A549 (cell line): ENCODE data around the gene KLHL35. TPM values are rescaled to one million over a fixed set of nuclear protein-coding genes. Genes with fewer than 3 reads are reported as not detected.
A peak's percentile ranks its signal among the peaks of the same experiment; 100 is the strongest.

Experiments used
- ATAC-seq, 2 experiments: fragments of 200-7000 bp in 1 of 2; fragments of >200 bp in 1 of 2; cut with Nextera tagmentation in 1 of 2; cut with Tn5 transposase in 1 of 2; 3 replicates each; pipeline versions ENCODE4 v1.8.0 to v1.9.1; 2018 to 2020; ENCODE audit warnings: mild to moderate bottlenecking in 1 of 2, moderate library complexity in 1 of 2
- CTCF ChIA-PET: fragments of 300-600 bp; sonication (Branson Sonifier 250); formaldehyde crosslinking; extraction: SDS; loops from one replicate; lab custom pipeline; 2021; ENCODE audit warnings: antibody characterized with exemption, inconsistent platforms; lab: Yijun Ruan, JAX
- POLR2A ChIA-PET: fragments of 350-600 bp; formaldehyde crosslinking; extraction: SDS; loops from one replicate; lab custom pipeline; 2021; ENCODE audit warnings: antibody characterized with exemption, inconsistent platforms; lab: Yijun Ruan, JAX
- DNase-seq, 2 experiments: peaks; one replicate each; pipeline versions ENCODE4 v3.0.0 to v3.0.0-alpha.2; 2011 to 2016; ENCODE audit warnings: low read depth in 1 of 2, low spot score in 1 of 2
- FAIRE-seq: peaks from 2 replicates; lab custom pipeline; 2011; peaks lifted over from hg19 to GRCh38; lab: Jason Lieb, UNC
- H3K27ac ChIP-seq, 2 experiments: fragments of >200 bp; sonication (Bioruptor Twin); formaldehyde crosslinking; 3 replicates each; pipeline ENCODE4 v1.5.1; 2016 to 2017
- H3K4me1 ChIP-seq: fragments of >200 bp; sonication (Bioruptor Twin); formaldehyde crosslinking; 3 replicates; pipeline ENCODE4 v1.6.1; 2016
- H3K4me2 ChIP-seq: fragments of >200 bp; sonication (Bioruptor Twin); formaldehyde crosslinking; 3 replicates; pipeline ENCODE4 v1.6.1; 2016
- H3K4me3 ChIP-seq: fragments of >200 bp; sonication (Bioruptor Twin); formaldehyde crosslinking; 3 replicates; pipeline ENCODE4 v1.5.1; 2016
- H3K9me3 ChIP-seq: fragments of >200 bp; sonication (Bioruptor Twin); formaldehyde crosslinking; 3 replicates; pipeline ENCODE4 v1.6.1; 2016
- BHLHE40 ChIP-seq: IDR thresholded peaks from 2 replicates; pipeline ENCODE4 v1.6.1; 2012; ENCODE audit warnings: low read depth, low read length, inconsistent platforms
- CEBPB ChIP-seq, 2 experiments: fragments of >200 bp in 1 of 2; sonication (Bioruptor Twin) in 1 of 2; formaldehyde crosslinking in 1 of 2; IDR thresholded peaks; 2 replicates each; pipeline ENCODE4 v1.6.1; 2012 to 2016
- CHD2 ChIP-seq: fragments of 150-350 bp; IDR thresholded peaks from 2 replicates; pipeline ENCODE4 v1.6.1; 2014; ENCODE audit warnings: low read length; ENCODE audit not compliant: partially characterized antibody
- HOXB13 ChIP-seq: fragments of 250-450 bp; sonication (Bioruptor Pico); IDR thresholded peaks from 2 replicates; pipeline ENCODE4 v1.5.0; 2020; ENCODE audit warnings: low read depth, mild to moderate bottlenecking, moderate library complexity
- JUN ChIP-seq, 2 experiments: fragments of >200 bp; sonication (Bioruptor Twin); formaldehyde crosslinking; IDR thresholded peaks; 2 replicates in 1 of 2; 3 replicates in 1 of 2; pipeline ENCODE4 v1.6.1; 2016 to 2017
- JUNB ChIP-seq: fragments of >200 bp; sonication (Bioruptor Twin); formaldehyde crosslinking; IDR thresholded peaks from 2 replicates; pipeline ENCODE4 v1.6.1; 2016
- KDM1A ChIP-seq: fragments of 200-600 bp; sonication (generic); IDR thresholded peaks from 2 replicates; pipeline ENCODE4 v1.6.1; 2016; ENCODE audit warnings: low read depth, mild to moderate bottlenecking
- KDM5A ChIP-seq: fragments of 200-600 bp; sonication (generic); IDR thresholded peaks from 2 replicates; pipeline ENCODE4 v1.6.1; 2016; ENCODE audit warnings: antibody characterized with exemption, mild to moderate bottlenecking
- MAFK ChIP-seq: fragments of 450-650 bp; IDR thresholded peaks from 2 replicates; pipeline ENCODE4 v1.6.1; 2014; ENCODE audit not compliant: partially characterized antibody
- MAZ ChIP-seq: fragments of 150-350 bp; IDR thresholded peaks from 2 replicates; pipeline ENCODE4 v1.6.1; 2014; ENCODE audit warnings: antibody characterized with exemption, low read depth, low read length, borderline replicate concordance
- PHF8 ChIP-seq: fragments of 200-600 bp; sonication (generic); IDR thresholded peaks from 2 replicates; pipeline ENCODE4 v1.6.1; 2016; ENCODE audit warnings: low read depth, mild to moderate bottlenecking, antibody characterized with exemption, moderate library complexity, borderline replicate concordance
- RARB ChIP-seq: fragments of 250-450 bp; sonication (Bioruptor Pico); IDR thresholded peaks from 2 replicates; pipeline ENCODE4 v1.8.0; 2021; ENCODE audit warnings: mild to moderate bottlenecking, moderate library complexity
- SREBF2 ChIP-seq: fragments of 450-650 bp; IDR thresholded peaks from 2 replicates; pipeline ENCODE4 v1.6.1; 2014; ENCODE audit warnings: mild to moderate bottlenecking, moderate library complexity
- ZFP36 ChIP-seq: fragments of 450-650 bp; IDR thresholded peaks from 2 replicates; pipeline ENCODE4 v1.6.1; 2014; ENCODE audit warnings: borderline replicate concordance; ENCODE audit not compliant: partially characterized antibody
- WGBS: methylation state at CpG from one replicate; pipeline ENCODE4 v1.1.6; 2017; ENCODE audit errors: missing lambda C conversion rate; 5-methylcytosine and 5-hydroxymethylcytosine counted together
- polyA plus RNA-seq, 4 experiments: library from polyadenylated mRNA; depleted of rRNA in 3 of 4; stranded (reverse); fragments of >200 nt; fragmentation: RNase III in 1 of 4; extraction: RNeasy Plus Mini Kit Qiagen cat#74134 plus additional on column Dnase treatment in 1 of 4; gene quantifications; 2 replicates in 3 of 4; 3 replicates in 1 of 4; pipeline ENCODE4 v1.2.3, GENCODE V29; 2011 to 2017
- TF ChIP-seq, protein P1 (sequence below): IDR thresholded peaks from 2 replicates; pipeline ENCODE4 v1.6.1; 2012
- TF ChIP-seq, protein P2 (sequence below): fragments of 150-350 bp; IDR thresholded peaks from 2 replicates; pipeline ENCODE4 v1.6.1; 2014; ENCODE audit warnings: low read depth, mild to moderate bottlenecking, low read length
- TF ChIP-seq, protein P3 (sequence below): fragments of >200 bp; sonication (Bioruptor Twin); formaldehyde crosslinking; IDR thresholded peaks from 3 replicates; pipeline ENCODE4 v1.5.1; 2016
- TF ChIP-seq, protein P4 (sequence below): fragments of >200 bp; sonication (Bioruptor Twin); formaldehyde crosslinking; IDR thresholded peaks from 2 replicates; pipeline ENCODE4 v1.6.1; 2016

The KLHL35 gene
- polyA plus RNA-seq, 2 of the 4 experiments (the other 2 are of a cell fraction) = 0.56 to 1.0 TPM

GRCh38 chr11:75480185-75481175 is 47.5 kb upstream of the KLHL35 start:
- H3K9me3 ChIP-seq = no peaks in the 10 kb centered on the region
- FAIRE-seq = no peak
- no peak for DNase-seq
- no peak overlapping the region for H3K4me2 ChIP-seq
- peaks cover 8% of the 10 kb centered on the region for H3K4me1 ChIP-seq
- H3K4me3 ChIP-seq = no peak overlapping the region
- POLR2A ChIA-PET = no interaction called here
- CTCF ChIA-PET = interaction anchor here (0.7 to 2.1 kb wide), 5 partner anchors 9 to 72 kb away, joined by 3 to 9 read pairs (median 3); no protein-coding TSS in a partner anchor
- peak; percentile 38 for TF ChIP-seq ZFP36
- no peak for TF ChIP-seq PHF8
- no peak for TF ChIP-seq KDM5A
- no peak for ATAC-seq
- H3K27ac ChIP-seq = no peak overlapping the region
- 86% methylated on average over 10 of the region's 10 CpGs for WGBS

GRCh38 chr11:75479597-75480145 is 46.7 kb upstream of the KLHL35 start:
- ChIA-PET POLR2A (no interaction called here), CTCF (interaction anchor here (0.7 to 1.6 kb wide), 2 partner anchors 8 to 35 kb away, joined by 3 to 4 read pairs; no protein-coding TSS in a partner anchor)
- ATAC-seq = no peak

DNA sequence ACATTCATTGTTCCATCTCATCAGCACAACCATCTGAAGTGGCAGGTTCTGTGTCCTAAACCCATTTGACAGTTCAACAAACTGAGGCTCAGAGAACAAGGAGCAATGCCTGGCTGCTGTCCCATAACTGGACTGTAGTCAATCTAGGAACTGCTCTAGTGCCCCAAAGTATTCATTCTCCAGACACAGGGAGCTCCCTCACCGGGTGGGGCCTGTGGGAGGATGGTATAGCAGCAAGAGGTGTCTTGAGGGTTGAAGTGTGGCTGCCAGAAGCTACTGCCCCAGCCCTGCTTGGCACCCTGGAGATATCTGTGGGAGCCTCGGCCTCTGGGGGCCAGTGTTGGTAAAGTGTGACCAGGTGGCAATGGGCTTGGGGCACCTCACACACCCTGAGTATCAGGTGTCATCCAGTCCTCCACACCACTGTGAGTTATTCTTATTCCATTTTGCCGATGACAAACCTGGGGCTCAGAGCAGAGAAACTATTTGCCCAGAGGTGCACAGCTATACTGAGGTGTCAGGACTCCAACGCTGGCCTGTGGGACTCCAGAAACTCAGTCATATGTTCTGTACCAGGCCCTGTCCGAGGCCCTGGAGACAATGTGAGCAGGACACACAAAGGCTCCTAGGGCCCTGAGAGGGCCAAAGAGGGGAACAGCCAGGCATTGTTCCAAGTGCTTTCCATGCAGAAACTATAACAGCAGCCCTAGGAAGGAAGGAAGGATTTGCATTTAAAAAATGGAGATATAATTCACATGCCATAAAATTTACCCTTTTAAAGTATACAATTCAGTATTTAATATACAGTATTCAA is 46.0 kb upstream of the KLHL35 start:
- FAIRE-seq (no peak), DNase-seq (no peak), ATAC-seq (no peak; a peak in 2 of 6 replicates)
- POLR2A ChIA-PET = no interaction called here
- WGBS = 69% methylated on average over 5 of the region's 5 CpGs
- CTCF ChIA-PET = interaction anchor here (0.8 to 5.3 kb wide), 5 partner anchors 13 to 53 kb away, joined by 3 to 27 read pairs (median 3); no protein-coding TSS in a partner anchor
- Histone ChIP-seq H3K4me3 (no peak overlapping the region), H3K4me1 (peaks cover 13% of the 10 kb centered on the region), H3K27ac (no peak overlapping the region), H3K9me3 (no peaks in the 10 kb centered on the region), H3K4me2 (no peak overlapping the region)
- TF ChIP-seq KDM1A (0 out of 2 replicates have a peak, but pooled peaks have one; percentile 22), BHLHE40 (no peak)
- TF ChIP-seq, protein P1, sequence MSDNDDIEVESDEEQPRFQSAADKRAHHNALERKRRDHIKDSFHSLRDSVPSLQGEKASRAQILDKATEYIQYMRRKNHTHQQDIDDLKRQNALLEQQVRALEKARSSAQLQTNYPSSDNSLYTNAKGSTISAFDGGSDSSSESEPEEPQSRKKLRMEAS = no peak

More at GRCh38 chr11:75479597-75480145, 46.7 kb upstream of the KLHL35 start:
- no peak for TF ChIP-seq HOXB13
- TF ChIP-seq MAZ = no peak
- no peak for TF ChIP-seq CHD2
- TF ChIP-seq, protein P2, sequence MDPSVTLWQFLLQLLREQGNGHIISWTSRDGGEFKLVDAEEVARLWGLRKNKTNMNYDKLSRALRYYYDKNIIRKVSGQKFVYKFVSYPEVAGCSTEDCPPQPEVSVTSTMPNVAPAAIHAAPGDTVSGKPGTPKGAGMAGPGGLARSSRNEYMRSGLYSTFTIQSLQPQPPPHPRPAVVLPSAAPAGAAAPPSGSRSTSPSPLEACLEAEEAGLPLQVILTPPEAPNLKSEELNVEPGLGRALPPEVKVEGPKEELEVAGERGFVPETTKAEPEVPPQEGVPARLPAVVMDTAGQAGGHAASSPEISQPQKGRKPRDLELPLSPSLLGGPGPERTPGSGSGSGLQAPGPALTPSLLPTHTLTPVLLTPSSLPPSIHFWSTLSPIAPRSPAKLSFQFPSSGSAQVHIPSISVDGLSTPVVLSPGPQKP = no peak
- TF ChIP-seq JUNB = no peak
- TF ChIP-seq MAFK = no peak
- no peak for TF ChIP-seq JUN (IDR thresholded peaks at IDR 0.05)
- no peak for TF ChIP-seq RARB (CRISPR knock-in tag)
- TF ChIP-seq, protein P3, sequence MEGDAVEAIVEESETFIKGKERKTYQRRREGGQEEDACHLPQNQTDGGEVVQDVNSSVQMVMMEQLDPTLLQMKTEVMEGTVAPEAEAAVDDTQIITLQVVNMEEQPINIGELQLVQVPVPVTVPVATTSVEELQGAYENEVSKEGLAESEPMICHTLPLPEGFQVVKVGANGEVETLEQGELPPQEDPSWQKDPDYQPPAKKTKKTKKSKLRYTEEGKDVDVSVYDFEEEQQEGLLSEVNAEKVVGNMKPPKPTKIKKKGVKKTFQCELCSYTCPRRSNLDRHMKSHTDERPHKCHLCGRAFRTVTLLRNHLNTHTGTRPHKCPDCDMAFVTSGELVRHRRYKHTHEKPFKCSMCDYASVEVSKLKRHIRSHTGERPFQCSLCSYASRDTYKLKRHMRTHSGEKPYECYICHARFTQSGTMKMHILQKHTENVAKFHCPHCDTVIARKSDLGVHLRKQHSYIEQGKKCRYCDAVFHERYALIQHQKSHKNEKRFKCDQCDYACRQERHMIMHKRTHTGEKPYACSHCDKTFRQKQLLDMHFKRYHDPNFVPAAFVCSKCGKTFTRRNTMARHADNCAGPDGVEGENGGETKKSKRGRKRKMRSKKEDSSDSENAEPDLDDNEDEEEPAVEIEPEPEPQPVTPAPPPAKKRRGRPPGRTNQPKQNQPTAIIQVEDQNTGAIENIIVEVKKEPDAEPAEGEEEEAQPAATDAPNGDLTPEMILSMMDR = no peak
- TF ChIP-seq, protein P4, sequence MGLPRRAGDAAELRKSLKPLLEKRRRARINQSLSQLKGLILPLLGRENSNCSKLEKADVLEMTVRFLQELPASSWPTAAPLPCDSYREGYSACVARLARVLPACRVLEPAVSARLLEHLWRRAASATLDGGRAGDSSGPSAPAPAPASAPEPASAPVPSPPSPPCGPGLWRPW = no peak
- TF ChIP-seq SREBF2 = no peak
- TF ChIP-seq CEBPB (IDR thresholded peaks at IDR 0.05) = no peak
- TF ChIP-seq, all 56 proteins: peak for 0
- DNase-seq = no peak
- H3K4me1 ChIP-seq = peaks cover 13% of the 10 kb centered on the region
- no peak for FAIRE-seq
- H3K4me2 ChIP-seq = no peak overlapping the region
- H3K4me3 ChIP-seq = no peak overlapping the region
- H3K9me3 ChIP-seq = no peaks in the 10 kb centered on the region
- H3K27ac ChIP-seq = no peak overlapping the region
- WGBS = 58% methylated on average over 4 of the region's 4 CpGs
